SU-DHL-6 (cell line): ENCODE data around the gene ANXA11.

Source experiments
- H2AFZ ChIP-seq: fragments of 200-600 bp; sonication (generic); 2 replicates; pipeline ENCODE4 v1.6.1; 2014; ENCODE audit warnings: low read depth, mild to moderate bottlenecking, moderate library complexity, mixed read lengths, antibody characterized with exemption, low read length; ENCODE audit not compliant: severe bottlenecking
- H3F3A ChIP-seq: fragments of 200-600 bp; shearing (Covaris generic); 2 replicates; pipeline ENCODE4 v1.6.0; 2016; ENCODE audit warnings: antibody characterized with exemption, mild to moderate bottlenecking; ENCODE audit not compliant: insufficient read depth
- H3K27ac ChIP-seq: fragments of 200-600 bp; sonication (generic); 2 replicates; pipeline ENCODE4 v1.5.1; 2016; ENCODE audit warnings: low read depth, mild to moderate bottlenecking, low read length, moderate library complexity, mixed read lengths
- H3K27me3 ChIP-seq: fragments of 200-600 bp; sonication (generic), shearing (Covaris generic); 2 replicates; pipeline ENCODE4 v1.6.0; 2014; ENCODE audit warnings: mild to moderate bottlenecking, low read length
- H3K36me3 ChIP-seq: fragments of 200-600 bp; sonication (generic); 2 replicates; pipeline ENCODE4 v1.6.1; 2014; ENCODE audit warnings: mild to moderate bottlenecking, low read length, mixed read lengths
- H3K4me2 ChIP-seq: fragments of 300-600, 200-600 bp; shearing (Covaris generic), sonication (generic); 2 replicates; pipeline ENCODE4 v1.6.0; 2014; ENCODE audit warnings: low read length, low read depth, mild to moderate bottlenecking; ENCODE audit not compliant: poor library complexity, severe bottlenecking
- H3K4me3 ChIP-seq: fragments of 200-600 bp; sonication (generic); 2 replicates; pipeline ENCODE4 v1.5.1; 2014; ENCODE audit warnings: antibody characterized with exemption, low read length, mild to moderate bottlenecking, mixed read lengths; ENCODE audit not compliant: insufficient read depth, poor library complexity, severe bottlenecking
- H3K79me2 ChIP-seq: fragments of 200-600 bp; sonication (generic); 2 replicates; pipeline ENCODE4 v1.6.1; 2014; ENCODE audit warnings: mild to moderate bottlenecking, low read length, moderate library complexity; ENCODE audit not compliant: insufficient read depth
- H3K9ac ChIP-seq: fragments of 200-600 bp; sonication (generic); 2 replicates; pipeline ENCODE4 v1.7.0; 2014; ENCODE audit warnings: mild to moderate bottlenecking, low read length
- H3K9me2 ChIP-seq: fragments of 200-600 bp; sonication (generic); replicated peaks from 2 replicates; pipeline ENCODE4 v1.6.1; 2014; ENCODE audit warnings: low read length; ENCODE audit not compliant: insufficient read depth
- H3K9me3 ChIP-seq: fragments of 200-600 bp; sonication (generic); 2 replicates; pipeline ENCODE4 v1.6.1; 2014; ENCODE audit warnings: low read length, mixed read lengths; ENCODE audit not compliant: insufficient read depth
- H4K20me1 ChIP-seq: fragments of 200-600 bp; sonication (generic); 2 replicates; pipeline ENCODE4 v1.6.1; 2014; ENCODE audit warnings: low read depth, mild to moderate bottlenecking, antibody characterized with exemption, low read length, moderate library complexity, mixed read lengths
- EZH2phosphoT487 ChIP-seq: fragments of 200-600 bp; sonication (generic), shearing (Covaris generic); conservative IDR thresholded peaks from 2 replicates; pipeline ENCODE4 v1.6.1; 2018; ENCODE audit warnings: mild to moderate bottlenecking, antibody characterized with exemption, low read length, moderate library complexity, mixed read lengths
- TF ChIP-seq, protein P1 (sequence below): fragments of 200-600 bp; sonication (generic); IDR thresholded peaks from one replicate; pipeline ENCODE4 v1.5.1; 2017; ENCODE audit warnings: antibody characterized with exemption, mild to moderate bottlenecking, low read length, moderate library complexity; ENCODE audit not compliant: insufficient read depth, poor library complexity, severe bottlenecking

The ANXA11 gene

GRCh38 chr10:80211786-80212185, 6.4 kb upstream of the ANXA11 start:
- Histone ChIP-seq H3K4me3 (no peak overlapping the region), H3K36me3 (no peaks in the 10 kb centered on the region), H3F3A (no peaks in the 10 kb centered on the region), H3K27ac (no peak overlapping the region), H3K9me3 (no peaks in the 10 kb centered on the region), H4K20me1 (no peaks in the 10 kb centered on the region), H2AFZ (no peak overlapping the region), H3K79me2 (no peaks in the 10 kb centered on the region), H3K9ac (no peak overlapping the region), H3K9me2 (no peaks in the 10 kb centered on the region), H3K4me2 (no peak overlapping the region), H3K27me3 (no peaks in the 10 kb centered on the region)
- TF ChIP-seq, protein P1, sequence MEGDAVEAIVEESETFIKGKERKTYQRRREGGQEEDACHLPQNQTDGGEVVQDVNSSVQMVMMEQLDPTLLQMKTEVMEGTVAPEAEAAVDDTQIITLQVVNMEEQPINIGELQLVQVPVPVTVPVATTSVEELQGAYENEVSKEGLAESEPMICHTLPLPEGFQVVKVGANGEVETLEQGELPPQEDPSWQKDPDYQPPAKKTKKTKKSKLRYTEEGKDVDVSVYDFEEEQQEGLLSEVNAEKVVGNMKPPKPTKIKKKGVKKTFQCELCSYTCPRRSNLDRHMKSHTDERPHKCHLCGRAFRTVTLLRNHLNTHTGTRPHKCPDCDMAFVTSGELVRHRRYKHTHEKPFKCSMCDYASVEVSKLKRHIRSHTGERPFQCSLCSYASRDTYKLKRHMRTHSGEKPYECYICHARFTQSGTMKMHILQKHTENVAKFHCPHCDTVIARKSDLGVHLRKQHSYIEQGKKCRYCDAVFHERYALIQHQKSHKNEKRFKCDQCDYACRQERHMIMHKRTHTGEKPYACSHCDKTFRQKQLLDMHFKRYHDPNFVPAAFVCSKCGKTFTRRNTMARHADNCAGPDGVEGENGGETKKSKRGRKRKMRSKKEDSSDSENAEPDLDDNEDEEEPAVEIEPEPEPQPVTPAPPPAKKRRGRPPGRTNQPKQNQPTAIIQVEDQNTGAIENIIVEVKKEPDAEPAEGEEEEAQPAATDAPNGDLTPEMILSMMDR = no peak
- TF ChIP-seq EZH2phosphoT487 = no peak

DNA sequence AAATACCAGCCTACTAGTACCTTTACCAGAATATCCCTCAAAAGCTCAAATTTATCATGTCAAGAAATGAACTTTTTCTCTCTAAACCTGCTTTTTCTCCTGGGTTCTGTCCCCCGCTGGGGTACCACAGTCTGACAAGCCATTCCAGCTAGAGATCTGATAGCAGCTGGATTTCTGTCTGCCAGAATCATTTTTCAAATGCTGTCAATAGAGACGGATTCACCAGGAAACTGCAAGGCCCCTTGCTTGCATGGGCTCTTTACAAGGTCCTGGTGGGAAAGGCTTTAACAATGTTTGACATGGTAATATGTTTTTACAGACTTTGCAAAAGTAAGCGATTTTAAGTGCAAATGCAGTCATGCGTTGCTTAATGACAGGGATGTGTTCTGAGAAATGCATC, 4.9 kb upstream of the ANXA11 start:
- no peaks in the 10 kb centered on the region for H3K36me3 ChIP-seq
- H4K20me1 ChIP-seq = no peaks in the 10 kb centered on the region
- no peak for TF ChIP-seq EZH2phosphoT487
- TF ChIP-seq, protein P1 = no peak
- H3K4me2 ChIP-seq = no peak overlapping the region
- no peak overlapping the region for H3K9ac ChIP-seq
- H3K9me2 ChIP-seq = no peaks in the 10 kb centered on the region
- no peaks in the 10 kb centered on the region for H3K27me3 ChIP-seq
- no peak overlapping the region for H3K4me3 ChIP-seq
- no peak overlapping the region for H2AFZ ChIP-seq
- peaks cover under 1% of the 10 kb centered on the region; the same call in 1 of the 2 replicates for H3K79me2 ChIP-seq
- H3F3A ChIP-seq = no peaks in the 10 kb centered on the region
- H3K27ac ChIP-seq = no peak overlapping the region
- H3K9me3 ChIP-seq = no peaks in the 10 kb centered on the region

- Histone ChIP-seq H3F3A (no peaks in the 10 kb centered on the region; the same call in 1 of the 2 replicates), H3K27ac (no peak overlapping the region), H2AFZ (no peak overlapping the region), H3K9me2 (no peaks in the 10 kb centered on the region), H3K9me3 (no peaks in the 10 kb centered on the region), H3K36me3 (no peaks in the 10 kb centered on the region), H3K4me3 (no peak overlapping the region), H3K27me3 (no peaks in the 10 kb centered on the region), H3K4me2 (no peak overlapping the region), H3K9ac (no peak overlapping the region), H4K20me1 (no peaks in the 10 kb centered on the region), H3K79me2 (peaks cover 25% of the 10 kb centered on the region)
- TF ChIP-seq, protein P1 = no peak
- TF ChIP-seq EZH2phosphoT487 = no peak
These were observed 2.5 kb upstream of the ANXA11 start for GRCh38 chr10:80207768-80208370.
